H1 (cell line): Measurements from ENCODE around the gene PRKCA.

Source experiments
- CTBP2 ChIP-seq: IDR thresholded peaks from 2 replicates; pipeline ENCODE4 v1.7.0; 2011; ENCODE audit warnings: borderline replicate concordance, mild to moderate bottlenecking, moderate library complexity, mixed read lengths, low read length; ENCODE audit not compliant: insufficient read depth, insufficient read length
- EZH2 ChIP-seq: fragments of 200-600 bp; sonication (generic); IDR thresholded peaks from 2 replicates; pipeline ENCODE4 v1.7.1; 2012; ENCODE audit warnings: low read depth, mild to moderate bottlenecking, moderate library complexity, low read length, inconsistent platforms; ENCODE audit not compliant: severe bottlenecking
- HDAC2 ChIP-seq, 2 experiments: fragments of 300-600 bp in 1 of 2; sonication (generic) in 1 of 2; IDR thresholded peaks; 2 replicates each; pipeline ENCODE4 v1.6.1; 2011 to 2012; ENCODE audit warnings: low read depth in 2 of 2, low read length in 2 of 2, mild to moderate bottlenecking in 2 of 2, moderate library complexity in 2 of 2, borderline replicate concordance in 1 of 2, inconsistent platforms in 1 of 2
- POLR2AphosphoS5 ChIP-seq: IDR thresholded peaks from 2 replicates; pipeline ENCODE4 v1.6.1; 2011; ENCODE audit warnings: low read depth, low read length
- RAD21 ChIP-seq, 2 experiments: IDR thresholded peaks in 1 of 2; conservative IDR thresholded peaks in 1 of 2; 2 replicates each; pipeline ENCODE4 v1.6.1; 2011; ENCODE audit warnings: low read depth in 2 of 2, low read length in 2 of 2, improper control_type of control experiment in 1 of 2, inconsistent platforms in 1 of 2, mild to moderate bottlenecking in 1 of 2, moderate library complexity in 1 of 2
- SIX5 ChIP-seq: IDR thresholded peaks from 2 replicates; pipeline ENCODE4 v1.6.1; 2011; ENCODE audit warnings: mild to moderate bottlenecking, low read depth, low read length
- TAF1 ChIP-seq: IDR thresholded peaks from 2 replicates; pipeline ENCODE4 v1.6.1; 2011; ENCODE audit warnings: mild to moderate bottlenecking, low read depth, low read length
- TF ChIP-seq, protein P1 (sequence below): IDR thresholded peaks from 2 replicates; pipeline ENCODE4 v1.6.1; 2012; ENCODE audit warnings: low read length, inconsistent platforms

DNA sequence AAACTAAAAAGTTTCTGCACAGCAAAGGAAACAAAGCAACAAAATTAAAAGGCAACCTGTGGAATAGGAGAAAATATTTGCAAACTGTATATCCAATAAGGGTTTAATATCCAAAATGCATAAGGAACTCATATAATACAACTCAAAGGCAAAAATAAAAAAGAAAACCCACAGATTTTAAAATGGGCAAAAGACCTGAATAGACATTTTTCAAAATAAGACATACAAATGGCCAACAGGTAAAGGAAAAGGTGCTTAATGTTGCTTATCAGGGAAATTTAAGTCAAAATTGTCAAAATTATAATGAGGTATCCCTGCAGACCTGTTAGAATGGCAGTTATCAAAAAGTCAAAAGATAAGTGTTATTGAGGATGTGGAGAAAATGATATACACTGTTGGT, 399.0 kb downstream of the PRKCA start:
- TF ChIP-seq TAF1 (no peak), RAD21 (IDR thresholded peaks at IDR 0.05 in 1 of 2, conservative IDR thresholded peaks at IDR 0.05 in 1 of 2; ENCODE audit: low read depth in 2 of 2, low read length in 2 of 2) (no peak), CTBP2 (no peak), EZH2 (no peak), POLR2AphosphoS5 (no peak), SIX5 (no peak), HDAC2 (IDR thresholded peaks at IDR 0.05; ENCODE audit: borderline replicate concordance in 1 of 2, low read depth in 2 of 2, low read length in 2 of 2) (no peak)
- TF ChIP-seq, protein P1, sequence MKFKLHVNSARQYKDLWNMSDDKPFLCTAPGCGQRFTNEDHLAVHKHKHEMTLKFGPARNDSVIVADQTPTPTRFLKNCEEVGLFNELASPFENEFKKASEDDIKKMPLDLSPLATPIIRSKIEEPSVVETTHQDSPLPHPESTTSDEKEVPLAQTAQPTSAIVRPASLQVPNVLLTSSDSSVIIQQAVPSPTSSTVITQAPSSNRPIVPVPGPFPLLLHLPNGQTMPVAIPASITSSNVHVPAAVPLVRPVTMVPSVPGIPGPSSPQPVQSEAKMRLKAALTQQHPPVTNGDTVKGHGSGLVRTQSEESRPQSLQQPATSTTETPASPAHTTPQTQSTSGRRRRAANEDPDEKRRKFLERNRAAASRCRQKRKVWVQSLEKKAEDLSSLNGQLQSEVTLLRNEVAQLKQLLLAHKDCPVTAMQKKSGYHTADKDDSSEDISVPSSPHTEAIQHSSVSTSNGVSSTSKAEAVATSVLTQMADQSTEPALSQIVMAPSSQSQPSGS = no peak
